Measurements from ENCODE around the gene HPSE. TPM values are rescaled to one million over a fixed set of nuclear protein-coding genes. Genes with fewer than 3 reads are reported as not detected.
A peak's percentile ranks its signal among the peaks of the same experiment; 100 is the strongest.

The HPSE gene
- total and polyA plus RNA-seq, 2 of the 13 experiments (the other 11 are each of a cell fraction or from before 2014, with no cell fraction given) = not detected

GRCh38 chr4:83284193-83285054 lies 50.2 kb downstream of the HPSE start, which contains the start of gene COQ2 (continued):
- TF ChIP-seq ZNF18 (CRISPR knock-in tag; IDR thresholded peaks at IDR 0.05; ENCODE audit: insufficient replicate concordance) = no peak
- TF ChIP-seq RFX5 (IDR thresholded peaks at IDR 0.05; ENCODE audit: low read depth, low read length) = no peak
- TF ChIP-seq ZNF883 (CRISPR knock-in tag; IDR thresholded peaks at IDR 0.05; ENCODE audit: not compliant biosample characterization) = peak; percentile 72
- TF ChIP-seq HMGA1 (CRISPR knock-in tag; conservative IDR thresholded peaks at IDR 0.05) = no peak
- no peak; the same call in none of the 2 replicates for TF ChIP-seq ZNF275 (CRISPR knock-in tag; IDR thresholded peaks at IDR 0.05; ENCODE audit: borderline replicate concordance)
- TF ChIP-seq SUZ12 (IDR thresholded peaks at IDR 0.05; ENCODE audit: low read depth, low read length) = no peak
- 0 out of 2 replicates have a peak, but pooled peaks have one; percentile 73 for TF ChIP-seq SRY (CRISPR knock-in tag; IDR thresholded peaks at IDR 0.05)
- TF ChIP-seq PRDM15 (CRISPR knock-in tag; IDR thresholded peaks at IDR 0.05) = peak; percentile 16; the same call in 1 of the 2 replicates
- TF ChIP-seq HOXA3 (CRISPR knock-in tag; IDR thresholded peaks at IDR 0.05) = peak; percentile 96
- no peak for TF ChIP-seq FOSL1 (CRISPR knock-in tag; IDR thresholded peaks at IDR 0.05; ENCODE audit: borderline replicate concordance)
- no peak for TF ChIP-seq SSRP1 (CRISPR knock-in tag; IDR thresholded peaks at IDR 0.05)
- no peak; the same call in 1 of the 2 replicates for TF ChIP-seq MXD3 (CRISPR knock-in tag; IDR thresholded peaks at IDR 0.05)
- no peak for TF ChIP-seq GRHL1 (CRISPR knock-in tag; conservative IDR thresholded peaks at IDR 0.05)
- TF ChIP-seq ZNF660 (CRISPR knock-in tag; IDR thresholded peaks at IDR 0.05; ENCODE audit: borderline replicate concordance, low read depth) = no peak
- TF ChIP-seq ZNF546 (CRISPR knock-in tag; conservative IDR thresholded peaks at IDR 0.05) = peak; percentile 87
- TF ChIP-seq MAFK (conservative IDR thresholded peaks at IDR 0.05 in 1 of 2, IDR thresholded peaks at IDR 0.05 in 1 of 2; ENCODE audit: low read length in 2 of 2) = no peak
- peak; percentile 97 for TF ChIP-seq ZNF761 (CRISPR knock-in tag; conservative IDR thresholded peaks at IDR 0.05)
- TF ChIP-seq MYPOP (CRISPR knock-in tag; IDR thresholded peaks at IDR 0.05) = no peak

Data from HepG2 (cell line).